Stimulated activated naive CD4-positive, alpha-beta T cell treated with Interleukin-2 at 50 U/mL for 16 hours (primary cell): Measurements from ENCODE around the gene DNAH2.
"Not testable (repeated sequence)": the region's sequence is repeated elsewhere in the genome, so short reads cannot be mapped to it uniquely, and the experiment has no call there.

Source experiments
- DNase-seq: peaks from one replicate; lab custom pipeline; 2025; lab: John Stamatoyannopoulos, UW

Gene DNAH2

DNA sequence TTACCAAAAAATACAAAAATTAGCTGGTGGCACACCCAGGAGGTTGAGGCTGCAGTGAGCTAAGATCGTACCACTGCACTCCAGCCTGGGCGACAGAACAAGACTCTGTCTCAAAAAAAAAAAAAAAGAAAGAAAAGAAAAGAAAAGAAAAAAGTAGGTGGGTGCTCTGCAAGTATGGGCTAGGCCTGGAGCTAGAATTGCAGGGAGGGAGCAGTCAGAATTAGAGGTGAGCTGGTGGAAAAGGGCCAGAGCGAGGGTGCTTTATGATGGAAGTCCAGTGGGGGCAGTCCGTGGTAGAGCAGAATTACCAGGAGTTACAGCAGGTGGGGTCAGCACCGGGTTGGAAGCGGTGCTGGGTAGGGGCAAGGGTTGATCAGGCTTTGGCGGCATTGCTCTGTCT lies 59.5 kb downstream of the DNAH2 start:
- DNase-seq, result no peak

DNA sequence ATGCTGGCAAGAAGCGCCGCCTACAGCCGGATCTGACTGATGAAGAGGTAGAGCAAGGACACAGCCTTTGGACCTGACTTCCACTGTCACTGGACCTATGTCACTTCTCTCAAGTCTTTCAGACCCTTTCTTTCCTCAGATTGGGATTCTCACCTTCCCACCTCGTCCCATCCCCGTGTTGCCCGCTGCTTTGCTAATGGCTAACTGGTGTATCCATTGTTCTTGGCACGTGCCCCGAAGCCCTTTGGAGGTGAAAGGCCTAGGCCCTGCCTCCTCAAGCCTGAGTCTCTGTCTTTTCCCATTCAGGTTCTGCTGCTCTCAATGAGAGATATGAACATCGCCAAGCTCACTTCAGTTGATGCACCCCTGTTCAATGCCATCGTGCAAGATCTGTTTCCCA lies 63.2 kb downstream of the DNAH2 start:
- DNase-seq, result no peak

DNA sequence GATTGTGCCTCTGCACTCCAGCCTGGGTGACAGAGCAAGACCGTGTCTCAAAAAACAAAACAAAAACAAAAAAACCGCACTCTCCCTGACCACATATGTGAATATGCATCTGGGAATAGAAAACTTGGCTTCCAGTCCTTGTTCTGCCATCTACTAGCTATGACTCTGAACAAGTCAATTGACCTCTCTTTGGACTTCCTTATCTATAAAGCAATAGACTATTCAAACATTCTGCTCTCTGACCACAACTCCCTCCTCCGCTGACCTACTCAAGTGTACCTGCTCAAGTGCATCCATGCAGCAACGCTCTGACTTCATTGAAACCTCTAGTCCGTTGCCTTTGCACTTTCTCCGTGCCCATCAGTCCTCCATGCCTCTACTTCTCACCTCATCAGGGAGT lies 63.9 kb downstream of the DNAH2 start:
- no peak for DNase-seq

DNA sequence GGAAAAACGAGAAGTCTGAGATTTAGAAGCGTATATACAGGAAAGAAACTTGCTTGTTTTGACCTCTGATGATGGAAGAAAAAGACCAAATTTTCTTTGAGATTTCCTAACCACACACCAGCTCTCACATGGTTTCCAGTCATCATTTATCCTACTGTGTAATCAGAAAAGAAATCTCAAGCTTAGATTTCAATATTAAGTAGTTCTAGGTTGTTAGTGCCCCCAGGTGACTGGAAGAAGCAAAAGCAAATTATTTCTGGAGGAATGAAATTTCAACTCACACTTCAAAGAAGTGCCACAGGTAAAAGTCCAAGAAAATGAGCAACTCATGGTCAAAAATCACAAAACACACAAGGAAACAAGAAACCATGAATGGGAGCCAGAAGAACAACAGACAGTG lies 64.7 kb downstream of the DNAH2 start:
- DNase-seq, result no peak

DNA sequence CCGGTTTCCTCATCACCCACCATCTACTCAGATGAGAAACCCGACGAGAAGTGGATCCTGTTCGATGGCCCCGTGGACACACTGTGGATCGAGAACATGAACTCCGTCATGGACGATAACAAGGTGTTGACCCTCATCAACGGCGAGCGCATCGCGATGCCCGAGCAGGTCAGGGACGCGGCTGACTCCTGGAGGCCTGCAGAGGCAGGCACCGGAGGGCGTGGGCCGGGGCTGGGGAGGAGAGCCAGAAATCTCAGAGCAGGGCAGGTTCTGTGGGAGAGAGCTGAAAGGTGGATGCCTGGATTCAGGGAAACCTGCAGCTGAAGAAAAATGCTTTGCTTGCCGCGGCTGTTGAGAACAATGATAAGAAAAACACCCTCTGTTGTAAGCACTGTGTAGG lies 69.3 kb downstream of the DNAH2 start:
- no peak for DNase-seq

DNA sequence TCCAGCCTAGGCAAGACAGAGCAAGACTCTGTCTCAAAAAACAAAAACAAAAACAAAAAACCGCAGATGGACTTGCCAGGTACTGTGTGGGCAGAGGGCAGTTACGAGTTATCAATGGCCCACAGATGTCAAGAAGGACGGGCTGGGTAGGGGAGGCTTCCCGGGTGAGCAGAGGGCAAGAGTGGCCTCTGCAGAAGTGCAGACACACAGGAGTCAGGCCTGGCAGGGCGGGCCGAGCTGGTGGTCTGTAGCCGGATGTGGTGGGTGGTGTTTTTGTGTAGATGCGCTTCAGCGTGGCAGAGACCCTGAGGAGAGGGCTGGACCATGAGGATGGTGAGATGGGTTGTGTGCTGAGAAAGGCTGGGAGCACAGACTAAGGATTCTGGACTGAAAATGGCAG lies 71.6 kb downstream of the DNAH2 start:
- DNase-seq, result no peak

DNA sequence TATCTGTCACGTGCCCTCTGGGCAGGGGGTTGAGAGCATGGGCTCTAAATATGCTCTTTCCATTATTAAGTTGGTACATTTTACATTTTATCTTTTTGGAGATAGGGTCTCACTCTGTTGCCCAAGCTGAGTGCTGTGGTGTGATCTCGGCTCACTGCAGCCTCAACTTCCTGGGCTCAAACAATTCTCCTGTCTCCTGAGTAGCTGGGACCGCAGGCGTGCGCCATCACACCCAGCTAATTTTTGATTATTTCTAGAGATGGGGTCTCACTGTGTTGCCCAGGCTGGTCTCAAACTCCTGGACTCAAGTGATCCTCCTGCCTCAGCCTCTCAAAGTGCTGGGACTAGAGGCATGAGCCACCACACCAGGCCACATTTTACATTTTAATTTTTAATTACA lies 72.6 kb downstream of the DNAH2 start:
- DNase-seq, result no peak

DNA sequence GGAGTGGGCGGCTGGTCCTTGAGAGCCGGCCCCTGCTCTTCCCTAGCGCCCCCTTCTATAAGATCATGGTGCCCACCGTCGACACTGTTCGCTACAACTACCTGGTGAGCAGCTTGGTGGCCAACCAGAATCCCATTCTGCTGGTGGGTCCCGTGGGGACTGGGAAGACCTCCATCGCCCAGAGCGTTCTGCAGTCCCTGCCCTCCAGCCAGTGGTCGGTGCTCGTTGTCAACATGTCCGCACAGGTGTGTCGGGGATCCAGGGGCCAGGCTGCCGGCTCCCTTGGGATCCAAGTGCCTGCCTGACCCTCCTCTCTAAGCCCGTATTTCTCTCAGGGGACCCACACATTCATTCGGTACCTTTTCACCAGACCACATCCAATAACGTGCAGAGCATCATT lies 75.1 kb downstream of the DNAH2 start:
- no peak for DNase-seq

DNA sequence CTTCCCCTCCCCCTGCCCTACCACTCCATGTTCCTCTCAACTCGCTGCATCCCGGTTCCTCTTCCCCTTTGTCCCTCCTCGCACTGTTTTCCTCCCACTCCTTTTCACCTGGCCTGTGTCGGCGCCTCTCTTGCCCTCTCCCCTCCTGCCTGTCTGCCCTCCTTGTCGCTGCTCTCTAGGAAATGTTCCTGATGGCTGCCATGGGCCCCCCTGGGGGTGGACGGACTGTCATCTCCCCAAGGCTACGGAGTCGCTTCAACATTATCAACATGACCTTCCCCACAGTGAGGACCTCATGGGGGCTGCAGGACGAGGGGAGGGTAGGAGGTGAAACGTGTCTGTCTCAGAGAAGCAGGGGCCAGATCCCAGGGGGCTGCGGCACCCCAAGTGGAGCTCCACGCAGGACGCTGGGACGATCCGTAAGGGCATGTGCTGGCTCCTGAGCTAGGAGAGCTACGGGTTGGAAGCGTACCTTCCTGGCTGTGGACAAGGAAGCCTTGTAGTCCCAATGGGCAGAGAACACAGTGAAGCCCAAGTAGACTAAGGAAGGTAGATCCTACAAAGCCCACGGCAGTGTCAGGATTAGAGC lies 76.6 kb downstream of the DNAH2 start:
- DNase-seq, result no peak

DNA sequence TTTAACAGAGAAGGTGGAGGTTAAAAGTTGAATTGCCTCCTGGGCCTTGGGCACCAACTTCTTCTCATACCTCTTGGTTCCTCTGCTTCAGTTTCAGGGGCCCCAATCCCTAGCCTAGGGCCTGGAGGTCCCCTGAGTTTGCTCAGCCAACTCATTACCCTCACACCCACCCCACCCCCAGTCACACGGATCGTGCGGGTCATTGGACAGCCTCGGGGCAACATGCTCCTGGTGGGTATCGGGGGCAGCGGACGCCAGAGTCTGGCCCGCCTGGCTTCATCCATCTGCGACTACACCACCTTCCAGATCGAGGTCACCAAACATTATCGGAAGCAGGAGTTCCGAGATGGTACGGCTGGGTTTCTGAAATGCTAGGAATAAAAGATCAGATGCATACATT lies 80.4 kb downstream of the DNAH2 start:
- DNase-seq, result no peak

DNA sequence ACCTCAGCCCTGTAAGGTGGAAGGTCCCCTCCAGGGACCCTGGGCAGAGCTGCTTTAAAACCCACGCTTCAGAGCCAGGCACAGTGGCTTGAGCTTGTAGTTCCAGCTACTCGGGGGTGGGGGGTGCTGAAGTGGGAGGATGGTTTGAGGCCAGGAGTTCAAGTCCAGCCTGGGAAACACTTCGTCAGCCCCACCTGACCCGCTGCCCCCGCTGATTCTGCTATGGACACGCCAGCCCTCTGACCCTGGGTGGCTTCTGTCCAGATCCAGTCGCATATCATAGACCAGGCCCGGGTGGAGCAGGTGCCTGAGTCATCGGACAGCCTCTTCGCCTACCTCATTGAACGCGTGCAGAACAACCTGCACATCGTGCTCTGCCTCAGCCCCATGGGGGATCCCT lies 81.3 kb downstream of the DNAH2 start:
- no peak for DNase-seq

DNA sequence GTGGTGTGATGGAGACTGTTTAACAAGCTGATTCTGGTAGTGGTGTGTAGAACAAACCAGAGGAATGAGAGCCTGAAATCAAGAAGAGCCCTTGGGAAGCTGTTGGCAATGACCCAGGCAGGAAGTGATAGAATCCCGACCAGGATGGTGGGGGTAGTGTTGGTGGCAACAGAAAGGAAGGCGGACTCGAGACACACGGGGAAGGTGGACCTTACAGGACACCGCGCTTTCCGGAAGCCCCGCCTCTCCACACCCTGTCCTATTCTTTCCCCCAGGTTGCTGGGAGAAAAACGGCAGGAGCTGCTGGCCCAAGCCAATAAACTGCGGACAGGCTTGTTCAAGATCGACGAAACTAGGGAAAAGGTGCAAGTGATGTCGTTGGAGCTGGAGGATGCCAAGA lies 86.4 kb downstream of the DNAH2 start:
- no peak for DNase-seq

DNA sequence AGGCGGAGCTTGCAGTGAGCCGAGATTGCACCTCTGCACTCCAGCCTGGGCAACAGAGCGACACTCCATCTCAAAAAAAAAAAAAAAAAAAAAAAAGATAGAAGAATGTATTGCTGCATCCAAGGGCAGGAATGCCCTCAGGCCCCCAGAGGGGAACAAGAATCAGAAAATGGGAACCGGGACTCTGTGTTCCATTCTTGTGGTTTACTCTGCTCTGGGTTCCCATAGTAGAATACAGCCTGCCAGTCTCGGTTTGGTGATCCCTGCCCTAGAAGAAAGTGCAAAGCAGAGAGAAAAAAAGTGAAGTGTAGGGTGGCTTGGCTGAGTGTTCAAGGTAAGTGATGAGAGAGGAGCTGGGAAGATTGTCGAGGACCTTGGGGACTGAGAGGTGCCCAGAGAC lies 89.0 kb downstream of the DNAH2 start:
- no peak for DNase-seq

DNA sequence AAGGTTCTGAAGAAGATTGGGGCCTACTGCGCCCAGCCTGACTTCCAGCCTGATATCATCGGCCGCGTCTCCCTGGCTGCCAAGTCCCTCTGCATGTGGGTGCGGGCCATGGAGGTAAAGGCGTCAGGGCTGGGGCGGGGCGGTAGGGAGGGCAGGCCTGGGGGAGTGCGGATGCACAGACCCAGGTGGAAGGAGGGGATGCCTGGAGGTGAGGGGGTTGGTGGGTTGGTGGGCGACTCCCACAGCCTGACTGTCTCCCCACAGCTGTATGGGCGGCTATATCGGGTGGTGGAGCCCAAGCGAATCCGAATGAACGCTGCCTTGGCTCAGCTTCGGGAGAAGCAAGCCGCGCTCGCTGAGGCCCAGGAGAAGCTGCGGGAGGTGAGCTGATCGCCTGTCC lies 89.7 kb downstream of the DNAH2 start:
- DNase-seq, result no peak

DNA sequence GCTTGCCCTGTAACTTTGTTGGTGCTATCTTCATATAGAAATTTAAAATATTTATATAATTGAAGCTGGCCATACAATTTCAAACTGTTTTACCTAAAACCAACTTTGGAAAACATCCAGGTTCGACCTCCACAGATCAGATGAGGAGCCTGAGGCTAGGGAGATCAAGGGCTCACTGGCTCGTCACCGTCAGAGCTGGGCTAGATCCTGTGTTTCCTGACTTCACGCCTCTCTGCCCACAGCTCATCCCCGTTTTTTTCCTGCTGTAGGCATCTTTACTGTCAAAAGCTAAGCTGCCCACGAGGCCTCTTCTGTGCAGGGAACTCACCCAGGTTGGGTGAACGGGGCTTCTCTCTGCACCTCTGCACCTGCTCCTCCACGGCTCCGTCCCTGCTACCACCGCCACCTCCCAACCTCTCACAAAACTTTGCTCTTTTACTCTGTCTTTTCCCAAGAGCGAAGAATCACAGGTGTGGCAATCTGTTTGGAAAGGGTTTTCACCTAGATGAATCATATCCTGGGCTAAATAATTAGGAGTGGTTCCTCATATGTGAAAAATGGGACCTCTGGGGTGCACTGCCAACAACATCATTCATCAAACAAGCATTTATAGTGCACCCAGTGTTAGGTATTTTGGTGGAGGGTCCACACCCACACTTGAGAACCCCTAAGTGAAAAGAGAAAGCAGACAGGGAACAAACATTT lies 91.7 kb downstream of the DNAH2 start:
- no peak for DNase-seq

DNA sequence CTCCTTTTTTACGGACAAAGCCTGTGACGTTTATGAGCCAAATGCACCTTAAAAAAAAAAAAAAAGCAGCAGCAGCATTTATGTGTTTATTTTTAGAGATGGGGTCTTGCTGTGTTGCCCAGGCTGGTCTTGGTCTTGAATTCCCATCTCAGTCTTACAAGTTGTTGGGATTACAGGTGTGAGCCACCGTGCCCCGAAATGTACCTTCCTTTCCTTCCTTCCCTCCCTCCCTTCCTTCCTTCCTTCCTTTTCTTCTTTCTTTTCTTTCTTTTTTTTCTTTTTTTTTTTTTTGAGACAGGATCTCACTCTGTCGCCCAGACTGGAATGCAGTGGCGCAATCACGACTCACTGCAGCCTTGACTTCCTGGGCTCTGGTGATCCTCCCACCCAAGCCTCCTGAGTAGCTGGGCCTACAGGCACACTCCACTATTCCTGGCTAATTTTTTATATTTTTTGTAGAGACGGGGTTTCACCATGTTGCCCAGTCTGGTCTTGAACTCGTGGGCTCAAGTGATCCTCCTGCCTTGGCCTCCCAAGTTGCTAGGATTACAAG lies 92.3 kb downstream of the DNAH2 start:
- not testable (repeated sequence) for DNase-seq

DNA sequence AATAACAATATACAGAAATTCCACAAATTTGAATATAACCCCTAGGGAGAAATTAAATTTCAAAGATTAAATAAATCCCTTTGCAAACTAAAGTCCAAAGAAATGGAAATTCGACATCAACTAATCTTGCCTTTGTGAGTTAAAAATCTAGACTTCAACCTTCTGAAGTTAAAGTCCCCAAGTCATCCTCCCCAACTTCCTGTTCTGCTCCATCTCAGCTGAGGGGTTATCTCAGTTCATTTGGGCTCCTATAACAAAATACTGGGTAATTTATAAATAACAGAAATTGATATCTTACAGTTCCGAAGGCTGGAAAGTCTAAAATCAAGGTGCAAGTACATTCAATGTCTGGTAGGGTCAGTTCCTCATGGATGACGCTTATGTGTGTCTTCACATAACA lies 93.7 kb downstream of the DNAH2 start:
- DNase-seq, result no peak

DNA sequence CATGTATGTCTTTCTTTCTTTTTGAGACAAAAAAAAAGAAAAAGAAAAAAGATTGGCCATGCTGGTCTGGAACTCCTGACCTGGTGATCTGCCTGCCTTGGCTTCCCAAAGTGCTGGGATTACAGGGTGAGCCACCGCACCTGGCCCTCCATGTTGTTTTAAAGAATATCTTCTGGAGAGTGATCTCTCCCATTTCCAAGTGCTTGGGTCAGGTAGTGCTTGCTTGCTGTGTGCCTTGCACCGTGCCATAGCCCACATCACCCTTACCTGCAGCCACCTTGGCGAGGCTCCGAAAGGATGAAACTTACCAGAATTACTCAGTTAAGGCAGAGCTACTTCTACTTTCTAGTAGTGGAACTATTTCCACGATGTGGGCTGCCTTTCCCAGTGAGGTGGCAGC lies 97.4 kb downstream of the DNAH2 start:
- no peak for DNase-seq

DNA sequence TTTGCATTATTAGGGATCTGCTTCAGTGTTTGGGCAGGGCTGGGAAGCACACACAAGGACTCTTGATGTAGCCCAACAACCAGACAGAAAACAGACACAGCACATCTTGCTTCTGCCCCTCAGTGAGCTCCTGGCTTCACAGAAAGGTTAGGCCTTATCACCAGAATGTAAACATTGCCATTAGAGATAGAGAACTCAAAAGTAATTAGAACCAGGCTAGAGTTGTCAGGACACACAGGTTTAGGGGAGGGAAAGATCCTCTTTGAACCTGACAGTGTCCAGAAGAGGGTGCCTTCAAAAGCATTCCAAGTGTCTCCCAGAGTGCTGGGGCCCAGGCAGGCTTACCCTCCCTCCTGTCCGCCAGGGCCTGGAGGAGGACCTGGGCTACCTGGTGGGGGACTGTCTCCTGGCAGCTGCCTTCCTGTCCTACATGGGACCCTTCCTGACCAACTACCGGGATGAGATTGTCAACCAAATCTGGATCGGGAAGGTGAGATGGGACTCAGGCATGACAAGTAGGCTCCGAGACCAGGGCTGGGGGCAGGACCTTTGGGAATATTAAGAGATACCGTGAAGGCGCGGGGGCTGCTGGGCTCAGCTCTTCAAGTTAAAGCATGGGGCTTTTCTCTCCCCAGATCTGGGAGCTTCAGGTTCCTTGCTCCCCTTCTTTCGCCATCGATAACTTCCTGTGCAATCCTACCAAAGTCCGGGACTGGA lies 99.5 kb downstream of the DNAH2 start:
- DNase-seq, result no peak

DNA sequence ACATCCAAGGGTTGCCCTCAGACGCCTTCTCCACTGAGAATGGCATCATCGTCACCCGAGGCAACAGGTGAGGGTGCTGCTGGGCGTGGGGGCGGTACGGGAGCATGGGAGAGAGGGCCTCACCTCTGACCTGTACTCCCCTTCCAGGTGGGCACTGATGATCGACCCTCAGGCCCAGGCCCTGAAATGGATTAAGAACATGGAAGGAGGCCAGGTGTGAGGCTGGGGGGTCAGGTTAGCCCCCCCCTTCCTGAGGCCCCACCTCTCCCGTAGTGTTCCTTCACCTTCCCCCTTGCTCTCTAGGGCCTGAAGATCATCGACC lies 100.1 kb downstream of the DNAH2 start:
- DNase-seq, result no peak

DNA sequence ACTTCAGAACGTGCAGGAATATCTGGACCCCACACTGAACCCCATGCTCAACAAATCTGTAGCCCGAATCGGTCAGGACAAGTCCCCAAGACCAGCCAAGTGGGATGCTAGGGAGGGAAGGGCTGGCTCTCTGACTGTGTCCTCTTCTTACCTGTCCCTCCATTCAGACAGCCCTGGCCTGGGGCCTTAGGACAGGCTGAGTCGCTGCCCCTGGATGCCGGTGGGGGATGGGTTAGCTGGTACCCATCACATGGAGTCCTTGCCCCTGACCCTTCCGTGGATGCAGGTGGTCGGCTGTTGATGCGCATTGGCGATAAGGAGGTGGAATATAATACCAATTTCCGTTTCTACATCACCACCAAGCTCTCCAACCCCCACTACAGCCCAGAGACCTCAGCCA lies 100.5 kb downstream of the DNAH2 start:
- no peak for DNase-seq

DNA sequence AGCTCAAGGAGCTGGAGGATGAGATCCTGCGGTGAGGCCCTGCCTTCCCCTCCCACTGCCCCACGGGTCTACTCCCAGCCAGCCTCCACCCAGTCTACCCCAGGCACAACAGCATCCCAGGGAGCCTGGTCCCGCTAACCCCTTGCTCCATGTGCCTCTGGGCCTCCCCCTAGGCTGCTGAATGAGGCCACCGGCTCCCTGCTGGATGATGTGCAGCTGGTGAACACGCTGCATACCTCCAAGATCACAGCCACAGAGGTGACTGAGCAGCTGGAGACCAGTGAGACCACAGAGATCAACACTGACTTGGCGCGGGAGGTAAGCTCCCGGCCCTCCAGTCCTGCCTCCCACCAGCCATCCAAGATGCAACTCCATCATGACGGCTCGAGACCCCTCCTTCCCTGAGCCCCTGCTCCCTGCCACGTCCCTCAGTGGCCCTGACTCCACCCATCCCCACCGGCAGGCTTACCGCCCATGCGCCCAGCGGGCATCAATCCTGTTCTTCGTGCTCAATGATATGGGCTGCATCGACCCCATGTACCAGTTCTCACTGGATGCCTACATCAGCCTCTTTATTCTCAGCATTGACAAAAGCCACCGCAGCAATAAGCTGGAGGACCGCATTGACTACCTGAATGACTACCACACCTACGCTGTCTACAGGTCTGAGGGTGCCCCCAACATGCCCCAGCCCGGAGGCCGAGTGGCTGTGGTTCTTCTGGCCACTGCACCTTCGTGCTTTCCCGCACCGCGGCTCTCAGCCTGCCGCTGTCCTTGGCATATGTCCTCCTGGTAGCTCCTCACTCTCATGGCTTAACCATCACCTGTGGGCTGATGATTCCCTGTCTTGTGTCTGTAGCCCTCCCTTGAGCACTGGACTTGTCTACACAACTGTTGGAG lies 101.5 kb downstream of the DNAH2 start:
- DNase-seq, result no peak
